RWPE1 (cell line): Measurements from ENCODE around the gene OR10A3.
"Not testable (repeated sequence)": the region's sequence is repeated elsewhere in the genome, so short reads cannot be mapped to it uniquely, and the experiment has no call there.

ENCODE experiments used
- CTCF ChIA-PET: fragments of 350-600 bp; sonication (Branson Sonifier 250); formaldehyde crosslinking; extraction: SDS; loops from one replicate; lab custom pipeline; 2021; lab: Yijun Ruan, JAX
- POLR2A ChIA-PET: fragments of 400-600 bp; formaldehyde crosslinking; extraction: SDS; loops from one replicate; lab custom pipeline; 2020; ENCODE audit warnings: antibody characterized with exemption; ENCODE audit not compliant: low non-redundant PET; lab: Yijun Ruan, JAX
- DNase-seq: peaks from one replicate; pipeline ENCODE4 v3.0.0; 2012; ENCODE audit warnings: low spot score
- H3K27ac ChIP-seq: fragments of 450-650 bp; 2 replicates; pipeline ENCODE4 v1.5.1; 2017
- CTCF ChIP-seq: fragments of 450-650 bp; conservative IDR thresholded peaks from 2 replicates; pipeline ENCODE4 v1.5.1; 2017; ENCODE audit warnings: low read depth, mild to moderate bottlenecking

The OR10A3 gene

GRCh38 chr11:7941608-7942007 is at the start of gene OR10A3:
Gene OR10A3 (minus strand): TSS chr11:7941708. CDS start chr11:7939520, 2,188 bp downstream.
- CTCF ChIA-PET, result no interaction called here

GRCh38 chr11:7987560-7987883 is 46.0 kb upstream of the OR10A3 start:
- POLR2A ChIA-PET, DNase-seq: not testable (repeated sequence)
- CTCF ChIA-PET, result interaction anchor here (0.5 to 2.0 kb wide), 8 partner anchors 10 to 114 kb away, joined by 3 to 37 read pairs (median 6); no protein-coding TSS in a partner anchor
- H3K27ac ChIP-seq, result peak overlapping the region; percentile 72

More at GRCh38 chr11:7941608-7942007, at the start of gene OR10A3:
- POLR2A ChIA-PET, result no interaction called here
- no peak within 1 kb of the TSS for H3K27ac ChIP-seq
- DNase-seq, result no peak
- no peak for TF ChIP-seq CTCF

GRCh38 chr11:7986768-7987559 is 45.5 kb upstream of the OR10A3 start, which contains the start of gene EIF3F:
Gene EIF3F (plus strand): TSS chr11:7987337. CDS start chr11:7987353, 16 bp downstream.
- DNase-seq, result peak; percentile 98
- ChIA-PET CTCF (interaction anchor here (0.5 to 2.0 kb wide), 13 partner anchors 9 to 1542 kb away, joined by 3 to 37 read pairs (median 4); no protein-coding TSS in a partner anchor), POLR2A (interaction anchor here (0.7 kb wide), 1 partner anchor 96 kb away, joined by 4 read pairs; no protein-coding TSS in a partner anchor)
- H3K27ac ChIP-seq, result peak within 1 kb of the TSS; percentile 72
- TF ChIP-seq CTCF, result peak; percentile 87

GRCh38 chr11:7983832-7984590 is 42.5 kb upstream of the OR10A3 start:
- ChIA-PET POLR2A (no interaction called here), CTCF (no interaction called here)
- DNase-seq, result no peak
- TF ChIP-seq CTCF, result no peak
- H3K27ac ChIP-seq, result no peak overlapping the region

GRCh38 chr11:7982582-7983119 is 41.1 kb upstream of the OR10A3 start:
- ChIA-PET CTCF (interaction anchor here (0.7 kb wide), 1 partner anchor 233 kb away, joined by 3 read pairs; no protein-coding TSS in a partner anchor), POLR2A (no interaction called here)
- no peak for DNase-seq
- no peak overlapping the region for H3K27ac ChIP-seq
- no peak for TF ChIP-seq CTCF

GRCh38 chr11:7981619-7982157 is 40.2 kb upstream of the OR10A3 start:
- DNase-seq, result no peak
- POLR2A ChIA-PET, result no interaction called here
- H3K27ac ChIP-seq, result no peak overlapping the region
- CTCF ChIA-PET, result no interaction called here
- TF ChIP-seq CTCF, result no peak
